ENCODE results near the gene ZNF304.

- TF ChIP-seq EZH2 (IDR thresholded peaks at IDR 0.05; ENCODE audit: borderline replicate concordance) (no peak), CTCF (IDR thresholded peaks at IDR 0.05; ENCODE audit: poor library complexity) (no peak)
Measured at GRCh38 chr19:57355916-57356315, 4.8 kb downstream of the ZNF304 start.
